Endothelial cell of umbilical vein (primary cell): ENCODE data around the gene PIK3C3. TPM values are rescaled to one million over a fixed set of nuclear protein-coding genes. Genes with fewer than 3 reads are reported as not detected.

Experiments used
- BruUV-seq: library from RNA; stranded (reverse); fragments of 400-500 nt; replicated peaks from 2 replicates; lab custom pipeline; 2021; lab: Mats Ljungman, UMichigan
- CTCF ChIA-PET: fragments of 300-600, 350-600 bp; sonication (Branson Sonifier 250); formaldehyde crosslinking; loops from one replicate; lab custom pipeline; 2021; ENCODE audit warnings: antibody characterized with exemption, inconsistent platforms; lab: Charles Lee
- POLR2A ChIA-PET: fragments of 300-600, 350-600 bp; sonication (Branson Sonifier 250); formaldehyde crosslinking; loops from one replicate; lab custom pipeline; 2021; ENCODE audit warnings: antibody characterized with exemption, inconsistent platforms; lab: Charles Lee
- DNase-seq: peaks from one replicate; pipeline ENCODE4 v3.0.0-alpha.2; 2011; ENCODE audit warnings: low read depth, low spot score
- FAIRE-seq: peaks from 2 replicates; lab custom pipeline; 2011; peaks lifted over from hg19 to GRCh38; lab: Jason Lieb, UNC
- H2AFZ ChIP-seq: 2 replicates; pipeline ENCODE4 v1.6.0; 2012; ENCODE audit warnings: low read depth, low read length, control low read depth, inconsistent platforms
- H3K27ac ChIP-seq: 2 replicates; pipeline ENCODE4 v1.5.1; 2011; ENCODE audit warnings: low read depth, mild to moderate bottlenecking, control low read depth, low read length, moderate library complexity; ENCODE audit not compliant: insufficient read depth
- H3K27me3 ChIP-seq, 2 experiments: 2 replicates each; pipeline versions ENCODE4 v1.6.0 to v1.6.1; 2011; ENCODE audit warnings: low read length in 2 of 2, mixed read lengths in 1 of 2; ENCODE audit not compliant: control insufficient read depth in 2 of 2, insufficient read depth in 2 of 2
- H3K36me3 ChIP-seq, 2 experiments: 2 replicates in 1 of 2; 3 replicates in 1 of 2; pipeline ENCODE4 v1.5.1; 2011; ENCODE audit warnings: low read length in 2 of 2, mild to moderate bottlenecking in 1 of 2, moderate library complexity in 1 of 2; ENCODE audit not compliant: control insufficient read depth in 2 of 2, insufficient read depth in 2 of 2; ENCODE audit errors: extremely low read depth in 1 of 2
- H3K4me1 ChIP-seq: 3 replicates; pipeline ENCODE4 v1.5.1; 2011; ENCODE audit warnings: mild to moderate bottlenecking, low read length; ENCODE audit not compliant: control insufficient read depth, insufficient read depth; ENCODE audit errors: extremely low read depth
- H3K4me2 ChIP-seq: 2 replicates; pipeline ENCODE4 v1.6.1; 2011; ENCODE audit warnings: low read length, control low read depth, mixed read lengths; ENCODE audit not compliant: insufficient read depth
- H3K4me3 ChIP-seq, 3 experiments: fragments of 200-600 bp in 1 of 3; sonication (generic), shearing (Covaris generic) in 1 of 3; replicated peaks in 1 of 3; 2 replicates each; pipeline ENCODE4 v1.5.1; 2011 to 2016; ENCODE audit warnings: control low read depth in 3 of 3, low read length in 3 of 3, mild to moderate bottlenecking in 2 of 3, inconsistent platforms in 1 of 3, low read depth in 1 of 3, moderate library complexity in 1 of 3; ENCODE audit not compliant: insufficient read depth in 1 of 3
- H3K79me2 ChIP-seq: 2 replicates; pipeline ENCODE4 v1.6.0; 2012; ENCODE audit warnings: low read length, inconsistent platforms; ENCODE audit not compliant: control insufficient read depth, insufficient read depth
- H3K9ac ChIP-seq: replicated peaks from 2 replicates; pipeline ENCODE3; 2011; ENCODE audit warnings: low read length, control low read depth; ENCODE audit not compliant: insufficient read depth; ENCODE audit errors: extremely low read depth
- H3K9me1 ChIP-seq: replicated peaks from 3 replicates; pipeline ENCODE4 v1.6.0; 2011; ENCODE audit warnings: mild to moderate bottlenecking, low read length; ENCODE audit not compliant: control insufficient read depth, insufficient read depth; ENCODE audit errors: extremely low read depth
- H3K9me3 ChIP-seq: replicated peaks from 2 replicates; pipeline ENCODE4 v1.5.1; 2012; ENCODE audit warnings: low read length, inconsistent platforms; ENCODE audit not compliant: control insufficient read depth, insufficient read depth
- H4K20me1 ChIP-seq: replicated peaks from 2 replicates; pipeline ENCODE3; 2011; ENCODE audit warnings: mild to moderate bottlenecking, low read length; ENCODE audit not compliant: control insufficient read depth, insufficient read depth; ENCODE audit errors: extremely low read depth
- CTCF ChIP-seq, 2 donors: IDR thresholded peaks; 1 replicate in 1 of 2; 2 replicates in 1 of 2; pipeline ENCODE4 v1.5.1; 2011; ENCODE audit warnings: low read length in 2 of 2, mild to moderate bottlenecking in 2 of 2, moderate library complexity in 2 of 2, control low read depth in 1 of 2, inconsistent platforms in 1 of 2, low read depth in 1 of 2; ENCODE audit not compliant: insufficient read depth in 1 of 2; ENCODE audit errors: extremely low read depth in 1 of 2
- EZH2 ChIP-seq: IDR thresholded peaks from 2 replicates; pipeline ENCODE4 v1.6.1; 2012; ENCODE audit warnings: borderline replicate concordance, low read depth, mild to moderate bottlenecking, moderate library complexity, low read length, inconsistent platforms; ENCODE audit not compliant: severe bottlenecking
- FOS ChIP-seq: IDR thresholded peaks from 2 replicates; pipeline ENCODE4 v1.6.1; 2011; ENCODE audit warnings: mild to moderate bottlenecking, low read length, moderate library complexity, borderline replicate concordance; ENCODE audit not compliant: insufficient read depth
- GATA2 ChIP-seq: IDR thresholded peaks from 2 replicates; pipeline ENCODE4 v1.7.0; 2011; ENCODE audit warnings: low read depth, mild to moderate bottlenecking, moderate library complexity, mixed read lengths, low read length; ENCODE audit not compliant: insufficient read length, insufficient read depth
- JUN ChIP-seq: IDR thresholded peaks from 2 replicates; pipeline ENCODE4 v1.6.1; 2011; ENCODE audit warnings: borderline replicate concordance, low read depth; ENCODE audit not compliant: insufficient read length, insufficient read depth
- MAX ChIP-seq: IDR thresholded peaks from 2 replicates; pipeline ENCODE4 v1.6.1; 2011; ENCODE audit not compliant: insufficient read depth, insufficient read length
- MYC ChIP-seq: IDR thresholded peaks from one replicate; pipeline ENCODE4 v1.6.1; 2011; ENCODE audit warnings: mild to moderate bottlenecking, low read depth, low read length
- POLR2A ChIP-seq: IDR thresholded peaks from 2 replicates; pipeline ENCODE4 v1.6.1; 2012; ENCODE audit warnings: low read depth, mild to moderate bottlenecking, control low read depth, low read length
- POLR2AphosphoS5 ChIP-seq: IDR thresholded peaks from 2 replicates; pipeline ENCODE4 v1.6.1; 2012; ENCODE audit warnings: low read depth, mild to moderate bottlenecking, control low read depth, low read length, moderate library complexity; ENCODE audit not compliant: insufficient read depth
- dilution Hi-C: fragments of 300-500 bp; cut with MboI; formaldehyde crosslinking; loops from one replicate; pipeline ENCODE4 v1.15.0; 2019; ENCODE audit warnings: low sequenced_read_pairs; ENCODE audit not compliant: extremely low pct_ligation_motif_present
- intact Hi-C: fragments of 100-400 bp; cut with micrococcal nuclease; formaldehyde crosslinking; loops from one replicate; pipeline ENCODE4 v1.10.0; 2022
- polyA plus RNA-seq, 4 experiments: library from polyadenylated mRNA; depleted of rRNA in 3 of 4; stranded (reverse) in 3 of 4; unstranded in 1 of 4; fragments of >200 nt; gene quantifications; 2 replicates each; pipeline versions ENCODE4 v1.2.1 to v1.2.3, GENCODE V29; 2011 to 2012; ENCODE audit warnings: missing spikeins in 1 of 4
- total RNA-seq: library from RNA; stranded (reverse); gene quantifications from 2 replicates; pipeline ENCODE4 v1.2.3, GENCODE V29; 2021

Gene PIK3C3
- total and polyA plus RNA-seq, 2 donors (not counting 3 experiments of a cell fraction or from before 2014, with no cell fraction given): 19.5 to 47.3 TPM

- no peak overlapping the region for H2AFZ ChIP-seq
- no peak for DNase-seq
- dilution Hi-C loops: no loop called here
Measured at GRCh38 chr18:41939326-41939725, 15.7 kb upstream of the PIK3C3 start.

More at GRCh38 chr18:41939326-41939725, 15.7 kb upstream of the PIK3C3 start:
- POLR2A ChIA-PET: no interaction called here
- TF ChIP-seq CTCF (IDR thresholded peaks at IDR 0.05; ENCODE audit: extremely low read depth in 1 of 2, insufficient read depth in 1 of 2, low read depth in 1 of 2, low read length in 2 of 2): no peak
- TF ChIP-seq JUN: no peak
- TF ChIP-seq EZH2: no peak
- TF ChIP-seq FOS: no peak
- no peak for TF ChIP-seq POLR2AphosphoS5
- TF ChIP-seq MAX: no peak
- TF ChIP-seq MYC: no peak
- TF ChIP-seq POLR2A: no peak
- no peak for TF ChIP-seq GATA2
- CTCF ChIA-PET: no interaction called here
- H3K79me2 ChIP-seq: no peaks in the 10 kb centered on the region
- no peaks in the 10 kb centered on the region for H3K4me1 ChIP-seq
- H3K36me3 ChIP-seq: no peaks in the 10 kb centered on the region
- H3K4me2 ChIP-seq: no peak overlapping the region
- H3K9me1 ChIP-seq: no peaks in the 10 kb centered on the region
- peaks cover 5% of the 10 kb centered on the region in 2 experiments for H3K27me3 ChIP-seq
- intact Hi-C loops: no loop called here
- no peak overlapping the region for H3K27ac ChIP-seq
- H3K9me3 ChIP-seq: no peaks in the 10 kb centered on the region
- no peak overlapping the region for H3K9ac ChIP-seq
- H4K20me1 ChIP-seq: no peaks in the 10 kb centered on the region
- no TSS peak for BruUV-seq
- FAIRE-seq: no peak
- H3K4me3 ChIP-seq: no peak overlapping the region
